Smooth muscle cell (in vitro differentiated cells): ENCODE data around the gene MAPKAP1. TPM values are rescaled to one million over a fixed set of nuclear protein-coding genes. Genes with fewer than 3 reads are reported as not detected.
"Not testable (repeated sequence)": the region's sequence is repeated elsewhere in the genome, so short reads cannot be mapped to it uniquely, and the experiment has no call there.

ENCODE experiments used
- DNase-seq: peaks from one replicate; lab custom pipeline; 2025; ENCODE audit not compliant: unreplicated experiment; lab: John Stamatoyannopoulos, UW
- H2AFZ ChIP-seq: fragments of 200-600 bp; sonication (generic); 2 replicates; pipeline ENCODE4 v1.6.0; 2016; ENCODE audit warnings: antibody characterized with exemption, low read depth, mild to moderate bottlenecking
- H3F3A ChIP-seq: fragments of 200-600 bp; sonication (generic); 2 replicates; pipeline ENCODE4 v1.6.0; 2017; ENCODE audit warnings: antibody characterized with exemption, low read depth
- H3K27ac ChIP-seq: fragments of 200-600 bp; sonication (generic); 2 replicates; pipeline ENCODE4 v1.5.1; 2016; ENCODE audit warnings: low read depth, mild to moderate bottlenecking
- H3K27me3 ChIP-seq: fragments of 200-600 bp; sonication (generic); 2 replicates; pipeline ENCODE4 v1.6.1; 2016; ENCODE audit warnings: low read depth, mild to moderate bottlenecking
- H3K36me3 ChIP-seq: fragments of 200-600 bp; sonication (generic); 2 replicates; pipeline ENCODE4 v1.5.1; 2016; ENCODE audit warnings: low read depth
- H3K4me1 ChIP-seq: fragments of 200-600 bp; sonication (generic); 2 replicates; pipeline ENCODE4 v1.5.1; 2016; ENCODE audit warnings: low read depth
- H3K4me2 ChIP-seq: fragments of 200-600 bp; sonication (generic); 2 replicates; pipeline ENCODE4 v1.6.0; 2016; ENCODE audit warnings: mild to moderate bottlenecking
- H3K4me3 ChIP-seq: fragments of 200-600 bp; sonication (generic); 2 replicates; pipeline ENCODE4 v1.5.1; 2016; ENCODE audit warnings: mild to moderate bottlenecking
- H3K79me2 ChIP-seq: fragments of 200-600 bp; sonication (generic); 2 replicates; pipeline ENCODE4 v1.6.0; 2016; ENCODE audit warnings: low read depth, mild to moderate bottlenecking
- H3K9ac ChIP-seq: fragments of 200-600 bp; sonication (generic); 2 replicates; pipeline ENCODE4 v1.6.0; 2016; ENCODE audit warnings: low read depth
- H3K9me3 ChIP-seq: fragments of 200-600 bp; sonication (generic); replicated peaks from 2 replicates; pipeline ENCODE4 v1.5.1; 2016; ENCODE audit warnings: low read depth
- H4K20me1 ChIP-seq: fragments of 200-600 bp; sonication (generic); 2 replicates; pipeline ENCODE4 v1.6.0; 2016; ENCODE audit warnings: low read depth
- CTCF ChIP-seq: fragments of 200-600 bp; sonication (generic); IDR thresholded peaks from 2 replicates; pipeline ENCODE4 v1.5.1; 2017; ENCODE audit warnings: borderline replicate concordance, mild to moderate bottlenecking, antibody characterized with exemption; ENCODE audit not compliant: insufficient read depth, poor library complexity, severe bottlenecking
- WGBS: methylation state at CpG from one replicate; pipeline ENCODE4 v1.1.7; 2016; ENCODE audit warnings: low lambda C conversion rate; 5-methylcytosine and 5-hydroxymethylcytosine counted together
- polyA plus RNA-seq: library from polyadenylated mRNA; unstranded; fragments of >200 nt; fragmentation: Nextera tagmentation; extraction: Ambion mirVana; gene quantifications from 2 replicates; pipeline ENCODE4 v1.2.1, GENCODE V29; 2016
- total RNA-seq: library from RNA; depleted of rRNA; stranded (reverse); fragments of >200 nt; gene quantifications from 2 replicates; pipeline ENCODE4 v1.2.3, GENCODE V29; 2014

MAPKAP1 gene
- total and polyA plus RNA-seq, 2 experiments from 2014 or later: 50.1 to 74.5 TPM

GRCh38 chr9:125568621-125569020 lies 138.4 kb downstream of the MAPKAP1 start:
- H3K9me3 ChIP-seq: peaks cover 3% of the 10 kb centered on the region
- H3K9ac ChIP-seq: no peak overlapping the region
- no peak for DNase-seq
- peak overlapping the region; percentile 17 for H3K4me2 ChIP-seq
- H3K36me3 ChIP-seq: peaks cover 6% of the 10 kb centered on the region
- H3F3A ChIP-seq: peaks cover 7% of the 10 kb centered on the region
- peaks cover 5% of the 10 kb centered on the region for H3K79me2 ChIP-seq
- WGBS: 73% methylated on average over 4 of the region's 4 CpGs
- no peak overlapping the region for H3K27ac ChIP-seq
- TF ChIP-seq CTCF: no peak
- H3K4me3 ChIP-seq: no peak overlapping the region
- H3K4me1 ChIP-seq: peaks cover 7% of the 10 kb centered on the region
- H2AFZ ChIP-seq: no peak overlapping the region
- H3K27me3 ChIP-seq: no peaks in the 10 kb centered on the region
- peaks cover 3% of the 10 kb centered on the region for H4K20me1 ChIP-seq

- Histone ChIP-seq H3K27ac (peak overlapping the region; percentile 74), H3K79me2 (peaks cover 16% of the 10 kb centered on the region)
- not testable (repeated sequence) for H3F3A ChIP-seq, H2AFZ ChIP-seq, H3K36me3 ChIP-seq, H3K4me3 ChIP-seq, DNase-seq, H3K9me3 ChIP-seq, H3K27me3 ChIP-seq, H3K4me1 ChIP-seq, H4K20me1 ChIP-seq, H3K9ac ChIP-seq, H3K4me2 ChIP-seq
Measured at GRCh38 chr9:125566051-125566450, 141.0 kb downstream of the MAPKAP1 start.

DNA sequence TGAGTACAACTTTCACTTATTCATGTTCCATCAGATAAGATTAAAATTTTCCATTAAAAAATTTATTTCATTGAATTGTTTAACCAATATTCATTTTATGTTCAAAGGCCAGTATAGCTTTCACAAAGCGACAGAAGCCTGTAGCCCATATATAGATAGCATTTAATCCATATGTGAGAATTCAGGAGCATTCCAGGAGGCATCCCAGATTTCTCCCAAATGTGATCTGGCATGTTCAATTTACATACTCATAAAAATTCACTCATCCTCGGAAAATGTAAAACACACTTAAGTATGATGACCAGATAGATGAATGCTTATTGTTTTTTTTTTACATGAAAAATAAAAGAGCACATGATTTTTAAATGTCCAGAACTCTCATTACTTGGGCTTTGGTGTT lies 141.9 kb downstream of the MAPKAP1 start:
- no peak overlapping the region for H3K9ac ChIP-seq
- no peaks in the 10 kb centered on the region for H3K9me3 ChIP-seq
- peaks cover 7% of the 10 kb centered on the region for H3K4me1 ChIP-seq
- peak overlapping the region; percentile 74 for H3K27ac ChIP-seq
- H3K79me2 ChIP-seq: peaks cover 10% of the 10 kb centered on the region
- no peak for DNase-seq
- peaks cover 3% of the 10 kb centered on the region for H4K20me1 ChIP-seq
- H3K27me3 ChIP-seq: no peaks in the 10 kb centered on the region
- peaks cover 7% of the 10 kb centered on the region for H3F3A ChIP-seq
- no peak overlapping the region for H3K4me3 ChIP-seq
- TF ChIP-seq CTCF: no peak
- peaks cover under 1% of the 10 kb centered on the region for H3K36me3 ChIP-seq
- H3K4me2 ChIP-seq: peak overlapping the region; percentile 69
- 52% methylated on average over 2 of the region's 2 CpGs for WGBS
- no peak overlapping the region for H2AFZ ChIP-seq

DNA sequence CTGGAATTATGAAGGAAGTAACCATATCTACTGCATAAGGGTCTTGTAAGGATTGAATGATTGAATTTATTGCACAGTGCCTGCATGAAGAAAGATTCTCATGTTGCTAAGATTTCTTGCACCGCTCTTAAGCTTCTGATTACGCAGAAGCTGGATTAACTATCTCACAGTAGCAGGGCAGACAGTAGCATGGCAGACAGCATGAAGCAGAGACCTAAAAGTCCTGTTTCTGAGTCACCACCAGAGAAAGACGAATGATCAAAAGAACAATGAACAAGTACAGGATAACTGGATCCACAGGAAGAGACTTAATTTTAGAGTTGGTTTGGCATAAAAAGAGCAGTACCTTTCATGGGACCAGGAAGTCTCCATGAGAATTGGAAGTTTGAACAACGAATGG lies 142.4 kb downstream of the MAPKAP1 start:
- Histone ChIP-seq H3K4me1 (peaks cover 7% of the 10 kb centered on the region), H4K20me1 (peaks cover 3% of the 10 kb centered on the region), H2AFZ (no peak overlapping the region), H3K4me3 (no peak overlapping the region), H3K36me3 (no peaks in the 10 kb centered on the region), H3K9ac (no peak overlapping the region), H3K79me2 (peaks cover 10% of the 10 kb centered on the region), H3K27ac (peak overlapping the region; percentile 74), H3K27me3 (no peaks in the 10 kb centered on the region), H3F3A (peaks cover 7% of the 10 kb centered on the region), H3K4me2 (peak overlapping the region; percentile 69), H3K9me3 (no peaks in the 10 kb centered on the region)
- DNase-seq: no peak
- 11% methylated on average over 4 of the region's 4 CpGs for WGBS
- TF ChIP-seq CTCF: no peak
